ENCODE data around the gene KAZN.

The KAZN gene

GRCh38 chr1:15063346-15063745 lies 464.9 kb downstream of the KAZN start:
- TF ChIP-seq SUZ12 (IDR thresholded peaks at IDR 0.05) (no peak), ARNT (IDR thresholded peaks at IDR 0.05) (no peak), FOXM1 (IDR thresholded peaks at IDR 0.05; ENCODE audit: borderline replicate concordance) (no peak), PKNOX1 (IDR thresholded peaks at IDR 0.05) (no peak), FOXA1 (IDR thresholded peaks at IDR 0.05) (no peak), LEF1 (IDR thresholded peaks at IDR 0.05; ENCODE audit: borderline replicate concordance) (no peak), NFRKB (IDR thresholded peaks at IDR 0.05) (no peak), HDGF (IDR thresholded peaks at IDR 0.05; ENCODE audit: borderline replicate concordance) (no peak), SP1 (IDR thresholded peaks at IDR 0.05) (no peak), ELF4 (IDR thresholded peaks at IDR 0.05) (no peak), BHLHE40 (IDR thresholded peaks at IDR 0.05; ENCODE audit: borderline replicate concordance) (no peak), TARDBP (IDR thresholded peaks at IDR 0.05) (no peak), ZNF384 (IDR thresholded peaks at IDR 0.05) (no peak), FOXK2 (IDR thresholded peaks at IDR 0.05) (no peak), L3MBTL2 (conservative IDR thresholded peaks at IDR 0.05) (no peak), CTBP1 (IDR thresholded peaks at IDR 0.05; ENCODE audit: borderline replicate concordance) (no peak)
- ChIA-PET CTCF (interaction anchor here (0.7 to 1.0 kb wide), 2 partner anchors 30 to 1098 kb away, joined by 3 to 4 read pairs; no protein-coding TSS in a partner anchor), POLR2A (no interaction called here)
- DNase-seq (ENCODE audit: extremely low spot score): no peak

GRCh38 chr1:15063783-15064182 lies 465.3 kb downstream of the KAZN start:
- POLR2A ChIA-PET: no interaction called here
- TF ChIP-seq ELF4 (IDR thresholded peaks at IDR 0.05) (no peak), FOXK2 (IDR thresholded peaks at IDR 0.05) (no peak), LEF1 (IDR thresholded peaks at IDR 0.05; ENCODE audit: borderline replicate concordance) (no peak), ARNT (IDR thresholded peaks at IDR 0.05) (no peak), FOXM1 (IDR thresholded peaks at IDR 0.05; ENCODE audit: borderline replicate concordance) (no peak), SUZ12 (IDR thresholded peaks at IDR 0.05) (no peak), FOXA1 (IDR thresholded peaks at IDR 0.05) (no peak), CTBP1 (IDR thresholded peaks at IDR 0.05; ENCODE audit: borderline replicate concordance) (no peak), HDGF (IDR thresholded peaks at IDR 0.05; ENCODE audit: borderline replicate concordance) (no peak), SP1 (IDR thresholded peaks at IDR 0.05) (no peak), NFRKB (IDR thresholded peaks at IDR 0.05) (no peak), ZNF384 (IDR thresholded peaks at IDR 0.05) (no peak), TARDBP (IDR thresholded peaks at IDR 0.05) (no peak), L3MBTL2 (conservative IDR thresholded peaks at IDR 0.05) (no peak), BHLHE40 (IDR thresholded peaks at IDR 0.05; ENCODE audit: borderline replicate concordance) (no peak)
- CTCF ChIA-PET: no interaction called here
- DNase-seq (ENCODE audit: extremely low spot score): no peak

- TF ChIP-seq ZNF384 (IDR thresholded peaks at IDR 0.05) (no peak), CTBP1 (IDR thresholded peaks at IDR 0.05; ENCODE audit: borderline replicate concordance) (no peak), FOXA1 (IDR thresholded peaks at IDR 0.05) (no peak), ELF4 (IDR thresholded peaks at IDR 0.05) (no peak), PKNOX1 (IDR thresholded peaks at IDR 0.05) (no peak), SP1 (IDR thresholded peaks at IDR 0.05) (no peak), NFRKB (IDR thresholded peaks at IDR 0.05) (no peak), SUZ12 (IDR thresholded peaks at IDR 0.05) (no peak), TARDBP (IDR thresholded peaks at IDR 0.05) (no peak), ARNT (IDR thresholded peaks at IDR 0.05) (no peak), BHLHE40 (IDR thresholded peaks at IDR 0.05; ENCODE audit: borderline replicate concordance) (no peak), LEF1 (IDR thresholded peaks at IDR 0.05; ENCODE audit: borderline replicate concordance) (no peak), FOXK2 (IDR thresholded peaks at IDR 0.05) (no peak), L3MBTL2 (conservative IDR thresholded peaks at IDR 0.05) (no peak), FOXM1 (IDR thresholded peaks at IDR 0.05; ENCODE audit: borderline replicate concordance) (no peak), HDGF (IDR thresholded peaks at IDR 0.05; ENCODE audit: borderline replicate concordance) (no peak)
- POLR2A ChIA-PET: no interaction called here
- CTCF ChIA-PET: no interaction called here
- no peak for DNase-seq (ENCODE audit: extremely low spot score)
Observed at GRCh38 chr1:15064217-15064929, 465.9 kb downstream of the KAZN start.

GRCh38 chr1:15065291-15065690 lies 466.8 kb downstream of the KAZN start:
- ChIA-PET POLR2A (no interaction called here), CTCF (no interaction called here)
- TF ChIP-seq CTBP1 (IDR thresholded peaks at IDR 0.05; ENCODE audit: borderline replicate concordance) (no peak), ELF4 (IDR thresholded peaks at IDR 0.05) (no peak), TARDBP (IDR thresholded peaks at IDR 0.05) (no peak), FOXM1 (IDR thresholded peaks at IDR 0.05; ENCODE audit: borderline replicate concordance) (no peak)
- DNase-seq (ENCODE audit: extremely low spot score): no peak

- no peak for DNase-seq (ENCODE audit: extremely low spot score)
- CTCF ChIA-PET: interaction anchor here (0.7 kb wide), 1 partner anchor 33 kb away, joined by 3 read pairs; no protein-coding TSS in a partner anchor
- POLR2A ChIA-PET: no interaction called here
- no peak for TF ChIP-seq HDGF (IDR thresholded peaks at IDR 0.05; ENCODE audit: borderline replicate concordance)
- no peak for TF ChIP-seq BHLHE40 (IDR thresholded peaks at IDR 0.05; ENCODE audit: borderline replicate concordance)
- no peak for TF ChIP-seq CTBP1 (IDR thresholded peaks at IDR 0.05; ENCODE audit: borderline replicate concordance)
- TF ChIP-seq SP1 (IDR thresholded peaks at IDR 0.05): no peak
- no peak for TF ChIP-seq TARDBP (IDR thresholded peaks at IDR 0.05)
- TF ChIP-seq L3MBTL2 (conservative IDR thresholded peaks at IDR 0.05): no peak
- no peak for TF ChIP-seq ZNF384 (IDR thresholded peaks at IDR 0.05)
- no peak for TF ChIP-seq ELF4 (IDR thresholded peaks at IDR 0.05)
- no peak for TF ChIP-seq FOXK2 (IDR thresholded peaks at IDR 0.05)
- no peak for TF ChIP-seq SUZ12 (IDR thresholded peaks at IDR 0.05)
- TF ChIP-seq LEF1 (IDR thresholded peaks at IDR 0.05; ENCODE audit: borderline replicate concordance): no peak
Observed at GRCh38 chr1:15065736-15066135, 467.3 kb downstream of the KAZN start.

- POLR2A ChIA-PET: no interaction called here
Observed at GRCh38 chr1:15066191-15066590, 467.7 kb downstream of the KAZN start.

More at GRCh38 chr1:15066191-15066590, 467.7 kb downstream of the KAZN start:
- no peak for DNase-seq (ENCODE audit: extremely low spot score)
- TF ChIP-seq FOXM1 (IDR thresholded peaks at IDR 0.05; ENCODE audit: borderline replicate concordance): no peak
- no peak for TF ChIP-seq TARDBP (IDR thresholded peaks at IDR 0.05)
- TF ChIP-seq L3MBTL2 (conservative IDR thresholded peaks at IDR 0.05): no peak
- no peak for TF ChIP-seq SP1 (IDR thresholded peaks at IDR 0.05)
- TF ChIP-seq HDGF (IDR thresholded peaks at IDR 0.05; ENCODE audit: borderline replicate concordance): no peak
- TF ChIP-seq ARNT (IDR thresholded peaks at IDR 0.05): no peak
- TF ChIP-seq PKNOX1 (IDR thresholded peaks at IDR 0.05): no peak
- no peak for TF ChIP-seq SUZ12 (IDR thresholded peaks at IDR 0.05)
- no peak for TF ChIP-seq ZNF384 (IDR thresholded peaks at IDR 0.05)
- no peak for TF ChIP-seq NFRKB (IDR thresholded peaks at IDR 0.05)
- TF ChIP-seq ELF4 (IDR thresholded peaks at IDR 0.05): no peak
- TF ChIP-seq LEF1 (IDR thresholded peaks at IDR 0.05; ENCODE audit: borderline replicate concordance): no peak
- no peak for TF ChIP-seq FOXK2 (IDR thresholded peaks at IDR 0.05)
- TF ChIP-seq CTBP1 (IDR thresholded peaks at IDR 0.05; ENCODE audit: borderline replicate concordance): no peak
- no peak for TF ChIP-seq FOXA1 (IDR thresholded peaks at IDR 0.05)
- TF ChIP-seq BHLHE40 (IDR thresholded peaks at IDR 0.05; ENCODE audit: borderline replicate concordance): no peak
- CTCF ChIA-PET: interaction anchor here (0.7 kb wide), 2 partner anchors 33 to 34 kb away, joined by 3 read pairs; no protein-coding TSS in a partner anchor

Measured in HEK293T (cell line).